A549 (cell line): ENCODE measurements around the gene CAMKMT. TPM values are rescaled to one million over a fixed set of nuclear protein-coding genes. Genes with fewer than 3 reads are reported as not detected.

Experiments
- ATAC-seq, 2 experiments: fragments of 200-7000 bp in 1 of 2; fragments of >200 bp in 1 of 2; cut with Nextera tagmentation in 1 of 2; cut with Tn5 transposase in 1 of 2; 3 replicates each; pipeline versions ENCODE4 v1.8.0 to v1.9.1; 2018 to 2020; ENCODE audit warnings: mild to moderate bottlenecking in 1 of 2, moderate library complexity in 1 of 2
- CTCF ChIA-PET: fragments of 300-600 bp; sonication (Branson Sonifier 250); formaldehyde crosslinking; extraction: SDS; loops from one replicate; lab custom pipeline; 2021; ENCODE audit warnings: antibody characterized with exemption, inconsistent platforms; lab: Yijun Ruan, JAX
- POLR2A ChIA-PET: fragments of 350-600 bp; formaldehyde crosslinking; extraction: SDS; loops from one replicate; lab custom pipeline; 2021; ENCODE audit warnings: antibody characterized with exemption, inconsistent platforms; lab: Yijun Ruan, JAX
- DNase-seq, 2 experiments: peaks; one replicate each; pipeline versions ENCODE4 v3.0.0 to v3.0.0-alpha.2; 2011 to 2016; ENCODE audit warnings: low read depth in 1 of 2, low spot score in 1 of 2
- FAIRE-seq: peaks from 2 replicates; lab custom pipeline; 2011; peaks lifted over from hg19 to GRCh38; lab: Jason Lieb, UNC
- H3K27ac ChIP-seq, 2 experiments: fragments of >200 bp; sonication (Bioruptor Twin); formaldehyde crosslinking; 3 replicates each; pipeline ENCODE4 v1.5.1; 2016 to 2017
- H3K4me1 ChIP-seq: fragments of >200 bp; sonication (Bioruptor Twin); formaldehyde crosslinking; 3 replicates; pipeline ENCODE4 v1.6.1; 2016
- H3K4me2 ChIP-seq: fragments of >200 bp; sonication (Bioruptor Twin); formaldehyde crosslinking; 3 replicates; pipeline ENCODE4 v1.6.1; 2016
- H3K4me3 ChIP-seq: fragments of >200 bp; sonication (Bioruptor Twin); formaldehyde crosslinking; 3 replicates; pipeline ENCODE4 v1.5.1; 2016
- H3K9me3 ChIP-seq: fragments of >200 bp; sonication (Bioruptor Twin); formaldehyde crosslinking; 3 replicates; pipeline ENCODE4 v1.6.1; 2016
- ATOH8 ChIP-seq: fragments of 250-450 bp; sonication (Bioruptor Pico); IDR thresholded peaks from 2 replicates; pipeline ENCODE4 v1.5.0; 2020; ENCODE audit warnings: low read depth, mild to moderate bottlenecking, moderate library complexity
- BCL3 ChIP-seq: fragments of >200 bp; sonication (Bioruptor Twin); formaldehyde crosslinking; IDR thresholded peaks from 3 replicates; pipeline ENCODE4 v1.6.1; 2016
- BHLHE40 ChIP-seq: IDR thresholded peaks from 2 replicates; pipeline ENCODE4 v1.6.1; 2012; ENCODE audit warnings: low read depth, low read length, inconsistent platforms
- CBX2 ChIP-seq: fragments of 200-600 bp; sonication (generic); IDR thresholded peaks from 2 replicates; pipeline ENCODE4 v1.6.1; 2016; ENCODE audit warnings: low read depth, mild to moderate bottlenecking, borderline replicate concordance
- CBX8 ChIP-seq: fragments of 200-600 bp; sonication (generic); IDR thresholded peaks from 2 replicates; pipeline ENCODE4 v1.6.1; 2016
- CTCF ChIP-seq: fragments of >200 bp; sonication (Bioruptor Twin); formaldehyde crosslinking; IDR thresholded peaks from 3 replicates; pipeline ENCODE4 v1.5.1; 2016
- E2F6 ChIP-seq: IDR thresholded peaks from 2 replicates; pipeline ENCODE4 v1.6.1; 2012; ENCODE audit warnings: low read depth, borderline replicate concordance
- FOSB ChIP-seq: fragments of 250-450 bp; sonication (Bioruptor Pico); IDR thresholded peaks from 2 replicates; pipeline ENCODE4 v1.5.0; 2020; ENCODE audit warnings: mild to moderate bottlenecking, moderate library complexity
- FOSL2 ChIP-seq, 2 experiments: fragments of 450-650 bp in 1 of 2; fragments of >200 bp in 1 of 2; sonication (Bioruptor Twin) in 1 of 2; formaldehyde crosslinking; IDR thresholded peaks; 2 replicates each; pipeline versions ENCODE4 v1.5.0 to v1.6.1; 2016 to 2020; ENCODE audit warnings: mild to moderate bottlenecking in 1 of 2, moderate library complexity in 1 of 2
- GATA3 ChIP-seq: IDR thresholded peaks from 2 replicates; pipeline ENCODE4 v1.6.1; 2012; ENCODE audit warnings: borderline replicate concordance
- HOXA7 ChIP-seq: fragments of 250-450 bp; sonication (Bioruptor Pico); IDR thresholded peaks from 2 replicates; pipeline ENCODE4 v1.5.0; 2020; ENCODE audit warnings: mild to moderate bottlenecking, moderate library complexity
- HOXB13 ChIP-seq: fragments of 250-450 bp; sonication (Bioruptor Pico); IDR thresholded peaks from 2 replicates; pipeline ENCODE4 v1.5.0; 2020; ENCODE audit warnings: low read depth, mild to moderate bottlenecking, moderate library complexity
- HOXB5 ChIP-seq: fragments of 250-450 bp; sonication (Bioruptor Pico); IDR thresholded peaks from 2 replicates; pipeline ENCODE4 v1.5.0; 2020; ENCODE audit warnings: mild to moderate bottlenecking, moderate library complexity
- JUN ChIP-seq, 2 experiments: fragments of >200 bp; sonication (Bioruptor Twin); formaldehyde crosslinking; IDR thresholded peaks; 2 replicates in 1 of 2; 3 replicates in 1 of 2; pipeline ENCODE4 v1.6.1; 2016 to 2017
- JUNB ChIP-seq: fragments of >200 bp; sonication (Bioruptor Twin); formaldehyde crosslinking; IDR thresholded peaks from 2 replicates; pipeline ENCODE4 v1.6.1; 2016
- KDM1A ChIP-seq: fragments of 200-600 bp; sonication (generic); IDR thresholded peaks from 2 replicates; pipeline ENCODE4 v1.6.1; 2016; ENCODE audit warnings: low read depth, mild to moderate bottlenecking
- MAFK ChIP-seq: fragments of 450-650 bp; IDR thresholded peaks from 2 replicates; pipeline ENCODE4 v1.6.1; 2014; ENCODE audit not compliant: partially characterized antibody
- NFE2L2 ChIP-seq: fragments of 150-350 bp; conservative IDR thresholded peaks from 2 replicates; pipeline ENCODE4 v1.6.1; 2014; ENCODE audit warnings: low read length
- NPAS2 ChIP-seq: fragments of 250-450 bp; sonication (Bioruptor Pico); IDR thresholded peaks from 2 replicates; pipeline ENCODE4 v1.8.0; 2022; ENCODE audit warnings: mild to moderate bottlenecking, moderate library complexity, borderline replicate concordance
- NR3C1 ChIP-seq: fragments of >200 bp; sonication (Bioruptor Twin); formaldehyde crosslinking; IDR thresholded peaks from 3 replicates; pipeline ENCODE4 v1.6.1; 2017
- POLR2AphosphoS2 ChIP-seq: conservative IDR thresholded peaks from 2 replicates; pipeline ENCODE4 v1.6.1; 2012; ENCODE audit warnings: low read length, improper control_type of control experiment, inconsistent platforms
- RAD21 ChIP-seq, 2 experiments: fragments of >200 bp in 1 of 2; sonication (Bioruptor Twin) in 1 of 2; formaldehyde crosslinking in 1 of 2; IDR thresholded peaks in 1 of 2; conservative IDR thresholded peaks in 1 of 2; 2 replicates in 1 of 2; 3 replicates in 1 of 2; pipeline ENCODE4 v1.6.1; 2012 to 2018; ENCODE audit warnings: inconsistent platforms in 1 of 2
- SMC3 ChIP-seq: fragments of >200 bp; sonication (Bioruptor Twin); formaldehyde crosslinking; IDR thresholded peaks from 3 replicates; pipeline ENCODE4 v1.6.1; 2018; ENCODE audit warnings: inconsistent platforms
- TP53 ChIP-seq: fragments of 250-450 bp; sonication (Bioruptor Pico); IDR thresholded peaks from 2 replicates; pipeline ENCODE4 v1.5.0; 2021; ENCODE audit warnings: mild to moderate bottlenecking, moderate library complexity
- ZC3H11A ChIP-seq: fragments of 450-650 bp; IDR thresholded peaks from 2 replicates; pipeline ENCODE4 v1.6.1; 2014; ENCODE audit warnings: antibody characterized with exemption, mild to moderate bottlenecking
- ZFP36 ChIP-seq: fragments of 450-650 bp; IDR thresholded peaks from 2 replicates; pipeline ENCODE4 v1.6.1; 2014; ENCODE audit warnings: borderline replicate concordance; ENCODE audit not compliant: partially characterized antibody
- ZNF302 ChIP-seq: fragments of 250-450 bp; sonication (Bioruptor Pico); IDR thresholded peaks from 2 replicates; pipeline ENCODE4 v1.9.0; 2021; ENCODE audit warnings: inconsistent platforms, mild to moderate bottlenecking, moderate library complexity
- WGBS: methylation state at CpG from one replicate; pipeline ENCODE4 v1.1.6; 2017; ENCODE audit errors: missing lambda C conversion rate; 5-methylcytosine and 5-hydroxymethylcytosine counted together
- polyA plus RNA-seq, 4 experiments: library from polyadenylated mRNA; depleted of rRNA in 3 of 4; stranded (reverse); fragments of >200 nt; fragmentation: RNase III in 1 of 4; extraction: RNeasy Plus Mini Kit Qiagen cat#74134 plus additional on column Dnase treatment in 1 of 4; gene quantifications; 2 replicates in 3 of 4; 3 replicates in 1 of 4; pipeline ENCODE4 v1.2.3, GENCODE V29; 2011 to 2017
- TF ChIP-seq, protein P1 (sequence below): fragments of >200 bp; sonication (Bioruptor Twin); formaldehyde crosslinking; IDR thresholded peaks from 2 replicates; pipeline ENCODE4 v1.6.1; 2016

CAMKMT gene
- polyA plus RNA-seq, 2 of the 4 experiments (the other 2 are of a cell fraction) = 6.5 to 15.7 TPM

DNA sequence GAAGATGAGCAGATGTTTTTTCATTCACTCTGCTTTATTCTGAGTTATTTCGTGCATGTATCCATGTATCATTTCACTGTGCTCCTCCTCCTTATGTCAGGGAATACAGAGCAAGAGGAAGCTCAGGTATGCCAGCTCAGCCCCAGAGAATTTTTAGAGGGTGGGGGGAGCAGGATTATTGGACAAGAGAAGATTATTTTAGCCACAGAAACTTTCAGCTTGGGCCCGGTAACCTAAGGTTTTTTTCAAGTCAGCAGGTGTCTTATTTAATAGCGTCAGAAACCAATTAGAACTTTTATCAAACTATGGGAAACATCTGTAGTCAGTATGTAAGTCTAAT, 346.9 kb downstream of the CAMKMT start:
- no peak for TF ChIP-seq ZNF302 (CRISPR knock-in tag)
- TF ChIP-seq FOSL2 (IDR thresholded peaks at IDR 0.05) = no peak
- no peak for TF ChIP-seq FOSL2 (CRISPR knock-in tag; IDR thresholded peaks at IDR 0.05)
- TF ChIP-seq JUN (IDR thresholded peaks at IDR 0.05) = no peak
- no peak for TF ChIP-seq ZC3H11A
- TF ChIP-seq NR3C1 = no peak
- TF ChIP-seq FOSB (CRISPR knock-in tag) = no peak
- no peak for TF ChIP-seq POLR2AphosphoS2
- Histone ChIP-seq H3K4me2 (no peak overlapping the region), H3K27ac (no peak overlapping the region), H3K4me1 (no peaks in the 10 kb centered on the region), H3K9me3 (no peaks in the 10 kb centered on the region), H3K4me3 (no peak overlapping the region)
- CTCF ChIA-PET = interaction anchor here (1.2 to 2.7 kb wide), 2 partner anchors 229 to 665 kb away, joined by 3 to 17 read pairs; no protein-coding TSS in a partner anchor
- POLR2A ChIA-PET = no interaction called here
- no peak for FAIRE-seq
- no peak for DNase-seq
- 88% methylated on average over 3 of the region's 3 CpGs for WGBS
- no peak for ATAC-seq

- CTCF ChIA-PET = no interaction called here
- H3K27ac ChIP-seq = no peak overlapping the region
- TF ChIP-seq CBX8 = no peak
- no peak for TF ChIP-seq BCL3
- no peak for TF ChIP-seq NFE2L2
- TF ChIP-seq KDM1A = no peak
- TF ChIP-seq HOXB5 (CRISPR knock-in tag) = no peak
- no peak for TF ChIP-seq CBX2
- no peak for TF ChIP-seq ZFP36
- TF ChIP-seq, protein P1, sequence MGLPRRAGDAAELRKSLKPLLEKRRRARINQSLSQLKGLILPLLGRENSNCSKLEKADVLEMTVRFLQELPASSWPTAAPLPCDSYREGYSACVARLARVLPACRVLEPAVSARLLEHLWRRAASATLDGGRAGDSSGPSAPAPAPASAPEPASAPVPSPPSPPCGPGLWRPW = no peak
- no peak for TF ChIP-seq MAFK
- no peak for TF ChIP-seq ATOH8
- no peak for TF ChIP-seq HOXA7
- TF ChIP-seq E2F6 = no peak
- no peak for TF ChIP-seq NPAS2 (CRISPR knock-in tag)
- TF ChIP-seq JUNB = no peak
- no peak for TF ChIP-seq GATA3
- no peak for TF ChIP-seq HOXB13
- H3K4me3 ChIP-seq = no peak overlapping the region
- POLR2A ChIA-PET = no interaction called here
- WGBS = 86% methylated on average over 3 of the region's 3 CpGs
- DNase-seq (no peak), ATAC-seq (no peak), FAIRE-seq (no peak)
- no peak overlapping the region for H3K4me2 ChIP-seq
- H3K9me3 ChIP-seq = no peaks in the 10 kb centered on the region
- H3K4me1 ChIP-seq = no peaks in the 10 kb centered on the region
These were observed 351.4 kb downstream of the CAMKMT start for GRCh38 chr2:44713170-44713569.

DNA sequence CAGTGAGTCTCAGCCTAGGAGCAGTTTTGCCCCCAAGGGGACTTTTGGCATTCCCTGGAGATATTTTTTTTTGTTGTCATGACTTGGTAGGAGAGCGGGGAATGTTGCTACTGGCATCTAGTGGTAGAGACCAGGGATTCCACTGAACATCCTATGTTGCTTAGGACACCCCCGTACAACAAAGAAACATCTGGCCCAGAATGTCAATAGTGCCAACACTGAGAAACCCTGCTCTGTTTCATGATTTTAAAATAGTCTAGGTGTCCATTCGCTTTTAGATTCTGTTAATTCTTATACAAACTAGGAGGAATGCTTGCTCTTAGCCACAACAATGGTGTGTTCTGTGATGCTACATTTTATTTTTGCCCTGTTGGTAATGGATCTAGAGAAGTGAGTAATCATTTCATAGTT, 353.9 kb downstream of the CAMKMT start:
- FAIRE-seq = no peak

More for the DNA sequence above, 353.9 kb downstream of the CAMKMT start:
- TF ChIP-seq RAD21 (conservative IDR thresholded peaks at IDR 0.05 in 1 of 2, IDR thresholded peaks at IDR 0.05 in 1 of 2) (peak; percentile 59 to 67), NFE2L2 (no peak), SMC3 (peak; percentile 52), CBX2 (no peak), BHLHE40 (no peak), CTCF (peak; percentile 60), TP53 (CRISPR knock-in tag) (no peak), HOXB5 (CRISPR knock-in tag) (no peak)
- POLR2A ChIA-PET = no interaction called here
- Histone ChIP-seq H3K4me3 (no peak overlapping the region), H3K9me3 (no peaks in the 10 kb centered on the region), H3K4me2 (no peak overlapping the region), H3K4me1 (no peaks in the 10 kb centered on the region), H3K27ac (no peak overlapping the region)
- WGBS = 51% methylated on average over 3 of the region's 3 CpGs
- ATAC-seq (peak; percentile 87 to 91), DNase-seq (peak; percentile 17 to 60)
- CTCF ChIA-PET = interaction anchor here (0.7 to 2.6 kb wide), 13 partner anchors 8 to 323 kb away, joined by 3 to 19 read pairs (median 4); no protein-coding TSS in a partner anchor
